GM21423 (cell line): ENCODE results near the gene IFNA6.
A peak's percentile ranks its signal among the peaks of the same experiment; 100 is the strongest.

Experiments
- ATAC-seq: cut with Tn5 transposase; IDR thresholded peaks from one replicate; pipeline ENCODE4 v1.9.1; 2021; ENCODE audit warnings: mild to moderate bottlenecking, moderate library complexity; ENCODE audit not compliant: unreplicated experiment

IFNA6 gene

GRCh38 chr9:21331676-21332402, 18.8 kb downstream of the IFNA6 start:
- no peak for ATAC-seq

- peak; percentile 79 for ATAC-seq
Measured at GRCh38 chr9:21326526-21327139, 24.1 kb downstream of the IFNA6 start.

GRCh38 chr9:21324047-21324446, 26.6 kb downstream of the IFNA6 start:
- ATAC-seq, result no peak

- no peak for ATAC-seq
Measured at GRCh38 chr9:21322911-21323461, 27.7 kb downstream of the IFNA6 start.

GRCh38 chr9:21320465-21320864, 30.2 kb downstream of the IFNA6 start:
- ATAC-seq, result no peak

- ATAC-seq, result peak; percentile 77
Measured at GRCh38 chr9:21317956-21318923, 32.4 kb downstream of the IFNA6 start.

GRCh38 chr9:21316860-21317259, 33.8 kb downstream of the IFNA6 start:
- ATAC-seq, result no peak

GRCh38 chr9:21316032-21316842, 34.5 kb downstream of the IFNA6 start:
- ATAC-seq, result no peak

GRCh38 chr9:21314152-21314551, 36.5 kb downstream of the IFNA6 start:
- ATAC-seq, result no peak

- peak; percentile 49 for ATAC-seq
Measured at GRCh38 chr9:21311889-21312288, 38.8 kb downstream of the IFNA6 start.

- no peak for ATAC-seq
Measured at GRCh38 chr9:21305213-21305612, 45.5 kb downstream of the IFNA6 start, which contains the start of gene IFNA5. TSS of gene IFNA5 (minus strand) at chr9:21305313. CDS start at chr9:21305256, 57 bp downstream.
